CD4-positive, alpha-beta T cell (primary cell): ENCODE measurements around the gene NGF. TPM values are rescaled to one million over a fixed set of nuclear protein-coding genes. Genes with fewer than 3 reads are reported as not detected.

Experiments
- ATAC-seq: fragments of 200-7000 bp; cut with Tn5 transposase; one replicate; pipeline ENCODE4 v1.10.0; 2022; ENCODE audit warnings: mild to moderate bottlenecking; ENCODE audit not compliant: poor library complexity
- CTCF ChIA-PET: fragments of 350-600 bp; sonication (Branson Sonifier 250); formaldehyde crosslinking; loops from one replicate; lab custom pipeline; 2021; ENCODE audit warnings: antibody characterized with exemption, inconsistent platforms; lab: Charles Lee
- POLR2A ChIA-PET: fragments of 350-600 bp; sonication (Branson Sonifier 250); formaldehyde crosslinking; loops from one replicate; lab custom pipeline; 2021; ENCODE audit warnings: antibody characterized with exemption, inconsistent platforms; lab: Charles Lee
- DNase-seq, 14 experiments: peaks; one replicate each; pipeline ENCODE4 v3.0.0-alpha.2; 2013 to 2020; ENCODE audit warnings: mixed read lengths in 2 of 14
- H3K27ac ChIP-seq, 2 donors: one replicate each; pipeline versions ENCODE4 v1.5.1 to v1.7.0; 2013; ENCODE audit warnings: low read length in 2 of 2, low read depth in 1 of 2, mild to moderate bottlenecking in 1 of 2
- H3K27me3 ChIP-seq, 2 experiments: 1 replicate in 1 of 2; 2 replicates in 1 of 2; pipeline versions ENCODE4 v1.6.1 to v1.7.0; 2013; ENCODE audit warnings: low read length in 2 of 2, control low read depth in 1 of 2, mild to moderate bottlenecking in 1 of 2, moderate library complexity in 1 of 2; ENCODE audit not compliant: insufficient read depth in 2 of 2, control insufficient read depth in 1 of 2
- H3K36me3 ChIP-seq: one replicate; pipeline ENCODE4 v1.6.1; 2013; ENCODE audit warnings: low read length, control low read depth; ENCODE audit not compliant: insufficient read depth
- H3K4me1 ChIP-seq: one replicate; pipeline ENCODE4 v1.6.1; 2013; ENCODE audit warnings: low read length, control low read depth; ENCODE audit not compliant: insufficient read depth
- H3K4me3 ChIP-seq: one replicate; pipeline ENCODE4 v1.5.1; 2013; ENCODE audit warnings: mild to moderate bottlenecking, low read length, moderate library complexity
- H3K9me3 ChIP-seq, 2 experiments: 1 replicate in 1 of 2; 2 replicates in 1 of 2; pipeline versions ENCODE4 v1.6.1 to v1.7.0; 2013; ENCODE audit warnings: low read length in 2 of 2, mild to moderate bottlenecking in 2 of 2, control low read depth in 1 of 2, moderate library complexity in 1 of 2; ENCODE audit not compliant: control insufficient read depth in 1 of 2, insufficient read depth in 1 of 2
- H3K27ac Mint-ChIP-seq: one replicate; pipeline ENCODE4 v1.8.0; 2020; ENCODE audit warnings: mixed read lengths
- H3K27me3 Mint-ChIP-seq: one replicate; pipeline ENCODE4 v1.8.0; 2021; ENCODE audit warnings: mixed read lengths
- H3K36me3 Mint-ChIP-seq: one replicate; pipeline ENCODE4 v1.8.0; 2021; ENCODE audit warnings: low read depth, mixed read lengths
- H3K4me1 Mint-ChIP-seq: one replicate; pipeline ENCODE4 v1.8.0; 2021; ENCODE audit warnings: low read depth, mixed read lengths
- H3K4me3 Mint-ChIP-seq: one replicate; pipeline ENCODE4 v1.8.0; 2020; ENCODE audit warnings: mild to moderate bottlenecking, mixed read lengths
- H3K9me3 Mint-ChIP-seq: one replicate; pipeline ENCODE4 v1.8.0; 2020; ENCODE audit warnings: mixed read lengths
- intact Hi-C, 2 experiments: fragments of 100-400 bp; cut with DNase I in 1 of 2; cut with micrococcal nuclease in 1 of 2; formaldehyde crosslinking; loops; one replicate each; pipeline versions ENCODE4 v1.15.1 to v1.9.0; 2023 to 2025; cut with DNase I, micrococcal nuclease
- total RNA-seq, 174 experiments: library from RNA in 2 of 174; stranded (reverse) in 2 of 174; gene quantifications; one replicate each; pipeline ENCODE4 v1.2.3 and lab custom pipeline; 2021 to 2026
- TF ChIP-seq, protein P1 (sequence below): fragments of 200-600 bp; IDR thresholded peaks from one replicate; pipeline ENCODE4 v1.8.0; 2022; ENCODE audit warnings: antibody characterized with exemption, mild to moderate bottlenecking

NGF gene
- total RNA-seq, 2 experiments from 2014 or later = not detected

DNA sequence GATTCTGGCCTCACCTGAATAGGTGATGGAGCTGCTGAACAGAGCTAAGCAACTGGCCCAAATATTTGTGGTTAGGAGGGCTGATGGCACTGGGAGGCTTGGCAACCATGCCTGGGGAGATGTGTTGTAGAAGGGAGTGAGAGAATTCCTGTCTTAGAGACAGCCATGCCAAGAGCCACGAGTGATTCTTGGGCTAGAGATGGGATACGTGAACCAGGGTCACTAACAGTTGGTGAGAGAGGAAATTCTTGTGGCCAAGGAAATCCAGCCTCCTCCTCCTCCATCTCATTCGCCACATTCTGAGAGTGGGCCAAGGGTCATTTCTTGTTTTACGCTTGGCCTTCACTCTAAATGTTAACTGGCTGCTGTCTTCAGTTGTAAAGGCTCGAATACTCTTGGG, 46.3 kb downstream of the NGF start:
- no peak for DNase-seq
- Mint-ChIP-seq H3K27me3 (peaks cover 34% of the 10 kb centered on the region), H3K4me1 (no peaks in the 10 kb centered on the region), H3K36me3 (no peaks in the 10 kb centered on the region), H3K9me3 (no peaks in the 10 kb centered on the region), H3K4me3 (no peak overlapping the region), H3K27ac (no peak overlapping the region)
- TF ChIP-seq, protein P1, sequence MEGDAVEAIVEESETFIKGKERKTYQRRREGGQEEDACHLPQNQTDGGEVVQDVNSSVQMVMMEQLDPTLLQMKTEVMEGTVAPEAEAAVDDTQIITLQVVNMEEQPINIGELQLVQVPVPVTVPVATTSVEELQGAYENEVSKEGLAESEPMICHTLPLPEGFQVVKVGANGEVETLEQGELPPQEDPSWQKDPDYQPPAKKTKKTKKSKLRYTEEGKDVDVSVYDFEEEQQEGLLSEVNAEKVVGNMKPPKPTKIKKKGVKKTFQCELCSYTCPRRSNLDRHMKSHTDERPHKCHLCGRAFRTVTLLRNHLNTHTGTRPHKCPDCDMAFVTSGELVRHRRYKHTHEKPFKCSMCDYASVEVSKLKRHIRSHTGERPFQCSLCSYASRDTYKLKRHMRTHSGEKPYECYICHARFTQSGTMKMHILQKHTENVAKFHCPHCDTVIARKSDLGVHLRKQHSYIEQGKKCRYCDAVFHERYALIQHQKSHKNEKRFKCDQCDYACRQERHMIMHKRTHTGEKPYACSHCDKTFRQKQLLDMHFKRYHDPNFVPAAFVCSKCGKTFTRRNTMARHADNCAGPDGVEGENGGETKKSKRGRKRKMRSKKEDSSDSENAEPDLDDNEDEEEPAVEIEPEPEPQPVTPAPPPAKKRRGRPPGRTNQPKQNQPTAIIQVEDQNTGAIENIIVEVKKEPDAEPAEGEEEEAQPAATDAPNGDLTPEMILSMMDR = no peak
- ChIA-PET CTCF (no interaction called here), POLR2A (no interaction called here)
- H3K9me3 ChIP-seq = no peaks in the 10 kb centered on the region
- H3K27me3 ChIP-seq = peaks cover 0 to 4% of the 10 kb centered on the region in 2 experiments
- H3K4me3 ChIP-seq = no peak overlapping the region
- no peaks in the 10 kb centered on the region for H3K4me1 ChIP-seq
- ATAC-seq = no peak
- H3K27ac ChIP-seq = no peak overlapping the region
- H3K36me3 ChIP-seq = no peaks in the 10 kb centered on the region
- intact Hi-C loops = no loop called here

DNA sequence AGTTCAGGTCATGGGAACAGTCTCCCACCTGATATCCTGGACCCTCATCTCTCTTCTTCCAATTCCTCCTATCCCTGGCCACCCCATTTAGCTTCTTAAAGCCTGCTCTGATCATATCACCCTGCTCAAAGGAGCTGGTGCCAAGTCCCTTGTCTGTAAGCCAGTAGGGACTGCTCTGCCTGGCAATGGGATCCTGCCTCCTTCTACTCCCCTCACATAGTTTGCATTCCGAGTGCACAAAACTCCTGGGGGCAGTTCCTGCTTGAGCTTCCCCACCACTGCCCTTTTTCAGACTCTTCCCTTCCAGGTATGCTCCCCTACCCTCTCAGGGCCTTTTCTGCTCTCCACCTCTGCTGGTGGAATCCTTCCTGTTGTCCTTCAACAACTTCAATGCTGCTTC, 48.1 kb downstream of the NGF start:
- CTCF ChIA-PET = no interaction called here
- POLR2A ChIA-PET = interaction anchor here (0.7 kb wide), 1 partner anchor 175 kb away, joined by 3 read pairs; no protein-coding TSS in a partner anchor
- H3K9me3 Mint-ChIP-seq = no peaks in the 10 kb centered on the region

DNA sequence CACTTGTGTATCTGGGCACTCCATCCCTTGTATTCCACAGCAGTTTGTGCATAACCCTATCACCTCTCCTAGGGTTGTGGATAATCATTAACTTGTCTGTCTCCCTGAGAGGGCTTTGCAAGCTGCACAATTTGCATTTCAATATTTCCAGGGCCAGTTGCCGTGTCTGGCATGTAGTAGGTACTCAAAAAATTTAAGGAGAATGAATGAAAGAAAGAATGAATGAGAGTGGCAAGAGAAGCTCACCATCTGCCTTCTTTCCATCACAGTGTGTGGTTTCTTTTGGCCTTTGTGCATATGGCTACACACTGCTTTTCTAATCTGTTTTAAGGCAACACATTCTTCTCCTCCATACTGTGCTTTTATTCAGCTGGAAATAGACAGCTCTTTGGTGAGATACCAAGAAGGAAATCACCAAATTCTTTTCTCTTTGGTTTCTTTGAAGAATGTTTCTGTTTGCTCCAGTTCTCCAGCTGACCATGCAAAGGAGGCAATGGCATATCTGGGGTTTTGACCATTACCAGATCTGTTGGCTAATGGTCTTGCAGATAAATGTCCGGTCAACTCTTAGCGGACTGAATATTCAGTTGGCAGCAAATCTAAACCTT, 49.4 kb downstream of the NGF start:
- Histone ChIP-seq H3K4me1 (no peaks in the 10 kb centered on the region), H3K27ac (no peak overlapping the region), H3K9me3 (peaks cover 0 to under 1% of the 10 kb centered on the region in 2 experiments), H3K27me3 (no peaks in the 10 kb centered on the region), H3K36me3 (no peaks in the 10 kb centered on the region), H3K4me3 (no peak overlapping the region)
- Mint-ChIP-seq H3K4me3 (no peak overlapping the region), H3K4me1 (no peaks in the 10 kb centered on the region), H3K27ac (no peak overlapping the region), H3K9me3 (no peaks in the 10 kb centered on the region), H3K36me3 (no peaks in the 10 kb centered on the region), H3K27me3 (peaks cover 18% of the 10 kb centered on the region)
- DNase-seq (no peak), ATAC-seq (no peak)
- ChIA-PET CTCF (no interaction called here), POLR2A (no interaction called here)
- intact Hi-C loops = no loop called here
- TF ChIP-seq, protein P1 = no peak

More for the DNA sequence above, 48.1 kb downstream of the NGF start:
- no peak for ATAC-seq
- H3K27me3 Mint-ChIP-seq = peaks cover 30% of the 10 kb centered on the region
- TF ChIP-seq, protein P1 = no peak
- H3K4me1 ChIP-seq = no peaks in the 10 kb centered on the region
- intact Hi-C loops = no loop called here
- no peak overlapping the region for H3K27ac Mint-ChIP-seq
- H3K4me3 Mint-ChIP-seq = no peak overlapping the region
- DNase-seq = no peak
- H3K27ac ChIP-seq = no peak overlapping the region
- H3K36me3 ChIP-seq = no peaks in the 10 kb centered on the region
- no peak overlapping the region for H3K4me3 ChIP-seq
- no peaks in the 10 kb centered on the region for H3K36me3 Mint-ChIP-seq
- no peaks in the 10 kb centered on the region for H3K9me3 ChIP-seq
- H3K27me3 ChIP-seq = peaks cover 0 to 4% of the 10 kb centered on the region in 2 experiments
- H3K4me1 Mint-ChIP-seq = no peaks in the 10 kb centered on the region
